ENCODE data around the gene SLC12A8.

SLC12A8 gene

DNA sequence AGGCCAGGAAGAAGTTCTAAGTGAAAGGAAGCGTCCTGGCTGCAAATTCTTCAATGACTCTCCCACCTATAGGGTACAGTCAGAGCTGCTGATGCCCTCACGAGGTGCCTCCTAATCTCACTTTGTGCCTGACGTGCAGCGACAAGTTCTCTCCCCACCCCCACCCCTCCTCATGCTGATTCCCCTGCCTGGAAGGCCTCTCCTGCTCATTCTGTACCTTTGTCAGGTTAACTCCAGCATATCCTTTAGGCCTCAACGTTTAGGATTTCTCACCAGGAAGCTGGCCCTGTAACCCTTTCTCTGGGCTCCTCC is 25.0 kb downstream of the SLC12A8 start:
- DNase-seq (ENCODE audit: low read depth, low spot score): no peak

GRCh38 chr3:125186800-125187598 is 25.5 kb downstream of the SLC12A8 start:
- DNase-seq (ENCODE audit: low read depth, low spot score): no peak

DNA sequence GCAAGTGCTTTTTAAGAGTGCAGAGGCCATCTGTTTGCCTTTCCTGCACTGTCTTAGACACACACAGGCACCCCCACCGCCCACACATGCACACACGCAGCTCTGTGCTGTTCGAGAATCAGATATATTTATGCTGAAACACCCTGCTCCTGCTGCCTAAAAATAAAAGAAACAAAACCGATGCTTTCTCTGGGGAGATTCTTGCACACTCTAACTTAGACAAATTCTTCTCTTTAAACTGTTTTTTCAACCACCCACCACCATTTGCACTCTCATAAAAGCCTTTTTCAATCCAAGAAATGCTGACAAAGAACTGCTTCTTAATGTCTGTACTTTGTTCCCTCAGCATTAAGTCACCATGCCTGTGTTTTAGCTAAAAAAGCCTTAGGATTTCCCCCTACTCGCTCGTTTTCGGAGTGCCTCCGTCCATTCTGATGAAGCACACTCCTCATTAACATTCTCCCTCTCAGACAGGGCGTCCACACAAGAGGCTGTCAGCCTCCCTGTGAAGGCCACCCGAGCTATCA is 26.2 kb downstream of the SLC12A8 start:
- DNase-seq (ENCODE audit: low read depth, low spot score): no peak

GRCh38 chr3:125185805-125186204 is 26.7 kb downstream of the SLC12A8 start:
- DNase-seq (ENCODE audit: low read depth, low spot score): no peak

DNA sequence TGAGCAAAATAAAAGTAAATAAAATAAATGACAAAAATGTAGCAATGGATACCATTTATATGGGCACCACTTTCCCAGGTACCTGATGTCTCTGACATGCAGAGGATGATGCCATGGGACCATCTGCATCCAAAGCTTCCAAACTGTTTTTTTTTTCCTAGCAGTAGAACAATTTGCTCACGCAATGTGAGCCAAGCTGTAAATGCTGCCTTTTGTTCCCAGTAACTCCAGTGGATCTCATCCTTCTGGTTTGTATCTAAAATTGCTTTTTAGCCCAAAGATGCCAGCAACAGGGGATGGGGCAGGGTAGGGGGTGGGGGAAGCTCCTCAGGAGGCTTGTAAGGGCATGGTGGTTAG is 32.7 kb downstream of the SLC12A8 start:
- no peak for DNase-seq (ENCODE audit: low read depth, low spot score)

- DNase-seq (ENCODE audit: low read depth, low spot score): no peak
Observed at GRCh38 chr3:125179143-125179883, 33.2 kb downstream of the SLC12A8 start.

DNA sequence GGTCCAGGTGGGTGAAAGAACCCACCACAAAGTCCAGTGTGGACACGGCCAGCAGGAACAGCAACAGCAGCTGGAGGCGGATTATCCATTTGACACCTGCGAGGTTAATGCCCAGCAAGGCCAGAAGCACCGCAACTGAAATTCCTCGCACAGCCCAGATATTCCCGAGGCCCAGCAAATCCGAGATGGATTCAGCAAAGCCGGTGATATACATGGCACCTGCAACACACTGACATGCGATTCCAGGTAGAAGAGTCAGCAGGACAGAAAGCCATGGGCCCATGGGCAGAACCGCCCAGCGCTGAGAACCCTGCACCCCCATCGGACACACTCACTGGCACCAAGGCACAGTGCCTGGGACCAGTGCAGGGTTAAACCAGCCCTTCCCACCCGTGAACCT is 34.8 kb downstream of the SLC12A8 start:
- DNase-seq (ENCODE audit: low read depth, low spot score): no peak

DNA sequence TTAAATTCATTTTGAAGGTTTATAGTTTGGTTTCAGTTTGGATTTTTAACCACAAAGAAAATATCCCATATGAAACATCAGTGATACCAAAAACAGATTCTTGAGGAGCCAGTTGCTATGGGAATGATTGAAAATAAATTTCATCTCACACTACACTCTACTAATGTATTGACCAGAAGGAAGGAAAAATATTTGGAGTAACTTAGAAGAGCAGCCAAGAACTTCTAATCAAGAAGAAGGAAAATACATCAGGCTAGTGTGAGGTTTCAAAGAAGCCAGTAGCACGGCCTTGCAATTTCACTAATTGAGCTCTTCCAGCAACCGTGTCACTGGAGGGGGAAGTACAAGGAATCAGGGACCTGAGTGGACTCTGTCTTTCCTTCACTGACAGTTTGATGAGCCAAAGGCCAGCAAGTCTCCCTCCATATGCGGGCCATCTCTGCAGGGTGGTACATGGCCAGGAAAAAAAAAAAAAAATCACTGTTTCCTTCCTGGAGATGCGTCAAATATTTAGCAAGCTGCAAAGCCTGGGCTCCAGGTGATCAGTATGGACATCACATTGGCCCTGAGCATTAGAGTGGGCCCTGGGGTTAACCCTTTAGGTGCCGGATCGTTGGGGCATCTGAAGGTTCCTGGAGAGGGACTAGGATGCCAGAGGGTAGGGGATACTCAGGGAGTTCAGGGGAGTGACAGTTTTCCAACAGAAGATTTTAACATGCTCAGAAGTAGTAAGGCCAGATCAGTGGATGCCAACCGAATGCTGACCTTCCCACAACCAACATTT is 37.1 kb downstream of the SLC12A8 start:
- DNase-seq (ENCODE audit: low read depth, low spot score): no peak

- no peak for DNase-seq (ENCODE audit: low read depth, low spot score)
Observed at GRCh38 chr3:125172346-125172745, 40.2 kb downstream of the SLC12A8 start.

DNA sequence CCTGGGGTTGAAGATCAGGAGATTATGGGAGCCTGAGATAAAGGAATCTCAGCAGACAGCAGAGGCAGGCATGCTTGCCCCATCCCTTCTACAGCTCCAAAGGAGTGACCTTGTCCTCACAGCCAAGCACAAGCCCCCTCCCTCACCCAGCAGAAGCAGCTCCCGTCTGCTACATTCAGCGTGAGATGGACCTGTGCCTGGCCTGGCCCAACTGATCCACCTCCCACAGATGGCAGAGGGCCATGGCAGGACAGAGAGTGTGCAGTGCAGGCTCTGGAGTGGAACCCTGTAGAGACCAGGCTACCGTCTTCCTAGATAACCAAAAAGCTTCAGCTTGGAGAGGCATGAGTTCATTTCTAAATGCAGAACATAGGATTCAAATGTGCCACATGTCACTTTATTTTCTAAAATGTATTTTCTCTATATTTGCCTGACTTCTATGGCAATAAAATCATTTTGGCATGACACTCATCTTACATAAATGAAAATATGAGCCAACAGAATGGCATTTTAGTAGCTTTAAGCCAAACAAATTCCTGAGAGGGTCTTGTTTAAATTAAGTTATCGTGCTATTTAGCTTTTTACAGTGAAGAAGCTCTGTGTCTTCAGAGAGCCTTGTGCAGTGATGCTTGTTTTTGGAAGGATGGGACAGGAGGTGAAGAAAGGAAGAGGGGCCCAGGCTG is 43.7 kb downstream of the SLC12A8 start:
- DNase-seq (ENCODE audit: low read depth, low spot score): no peak

DNA sequence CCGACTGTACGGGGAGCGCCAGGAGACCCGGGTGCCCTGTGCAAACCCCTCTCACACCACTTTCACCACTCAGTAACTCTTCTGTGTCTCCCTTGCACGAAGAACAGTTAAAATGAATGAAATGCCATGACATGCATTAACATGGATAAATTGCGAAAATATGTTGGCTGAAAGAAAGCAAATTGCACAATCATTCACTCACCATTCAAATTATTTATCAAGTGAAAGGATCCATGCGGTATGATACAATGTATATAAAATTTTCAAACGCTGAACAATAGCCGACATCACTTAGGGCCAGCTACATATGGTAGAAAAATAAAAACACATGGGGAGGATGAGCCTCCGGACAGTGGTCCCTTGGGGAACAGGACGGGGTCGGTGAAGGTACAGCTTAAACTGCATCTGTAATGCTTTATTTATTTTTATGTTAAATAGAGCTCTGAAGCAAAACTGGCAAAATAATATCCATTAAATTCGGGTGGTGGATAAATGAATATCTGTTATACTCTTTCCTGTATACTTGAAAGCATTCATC is 45.9 kb downstream of the SLC12A8 start:
- no peak for DNase-seq (ENCODE audit: low read depth, low spot score)

- DNase-seq (ENCODE audit: low read depth, low spot score): no peak
Observed at GRCh38 chr3:125165948-125166553, 46.5 kb downstream of the SLC12A8 start.

DNA sequence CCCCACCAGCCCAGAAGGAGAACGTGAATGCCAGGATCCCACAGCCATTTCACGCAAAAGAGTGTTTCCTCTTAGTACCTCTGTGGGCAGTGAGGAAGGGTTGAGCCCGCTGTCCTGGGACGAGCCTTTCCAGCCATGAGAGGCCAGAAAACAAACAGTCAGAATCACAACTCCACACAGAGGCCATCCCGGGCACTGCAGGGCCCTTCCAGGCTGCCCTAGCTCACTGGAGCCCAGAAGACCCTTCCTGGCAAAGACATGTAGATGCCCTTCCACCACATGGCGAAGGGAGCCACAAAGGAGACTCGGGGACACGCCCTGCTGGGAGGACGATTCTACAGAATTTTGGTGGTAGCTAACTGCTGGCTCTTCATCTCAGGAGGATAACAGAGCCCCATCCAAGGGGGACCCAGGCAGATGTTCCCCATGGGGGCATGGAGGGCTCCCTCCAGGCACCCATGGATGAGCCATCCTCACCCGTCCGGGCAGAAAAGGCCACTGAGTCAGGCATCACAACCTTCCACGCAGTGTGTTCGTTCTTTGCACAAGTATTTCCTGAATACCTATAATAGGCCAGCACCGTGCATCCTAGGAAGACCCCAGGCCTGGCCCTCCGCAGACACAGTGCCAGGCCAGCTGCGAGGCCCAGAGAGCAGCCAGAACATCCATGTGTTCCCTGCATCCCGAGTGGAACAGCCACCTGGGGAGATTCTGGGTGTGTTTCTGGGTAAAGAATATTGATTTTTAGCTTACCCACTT is 47.2 kb downstream of the SLC12A8 start:
- DNase-seq (ENCODE audit: low read depth, low spot score): no peak

DNA sequence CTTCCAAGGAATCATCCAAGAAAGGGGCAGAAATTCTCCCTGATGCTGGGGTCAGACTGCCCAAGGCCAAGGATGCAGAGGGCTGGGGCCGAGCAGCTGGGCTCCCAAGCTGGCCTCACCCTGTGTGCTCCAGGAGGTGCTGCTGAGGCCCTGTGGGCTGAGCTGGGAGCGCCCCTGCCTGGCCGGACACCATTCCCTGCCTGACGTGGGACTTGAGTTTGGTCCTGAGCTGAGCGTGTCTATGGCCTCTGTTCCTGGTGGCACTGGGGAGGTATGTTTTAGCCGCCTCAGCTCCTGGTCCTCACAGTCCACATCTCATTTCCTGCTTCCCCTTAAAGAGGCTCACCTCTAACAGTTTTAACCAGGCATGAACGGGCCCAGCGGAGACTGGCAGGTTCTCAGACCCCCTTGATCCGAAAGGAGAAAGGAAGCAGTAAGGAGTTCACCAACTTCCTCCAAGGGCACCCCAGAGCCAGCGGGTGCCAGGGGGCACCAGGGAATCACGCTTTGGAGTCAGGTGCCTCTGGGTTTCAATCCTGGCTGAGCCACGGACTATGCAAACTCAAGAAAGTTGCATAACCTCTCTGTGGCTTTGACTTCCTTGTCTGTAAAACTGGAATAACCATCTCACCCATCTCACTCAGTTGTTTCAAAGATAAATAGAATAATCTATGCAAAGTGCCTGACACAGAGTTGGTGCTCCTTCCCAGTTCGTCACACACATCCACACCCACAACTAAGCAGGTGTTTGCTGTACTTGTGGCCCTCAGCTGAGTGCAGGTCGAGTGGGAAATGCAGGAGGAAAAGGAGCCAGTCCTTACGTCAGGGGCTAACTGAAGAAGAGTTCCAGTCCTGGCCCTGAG is 48.6 kb downstream of the SLC12A8 start:
- no peak for DNase-seq (ENCODE audit: low read depth, low spot score)

DNA sequence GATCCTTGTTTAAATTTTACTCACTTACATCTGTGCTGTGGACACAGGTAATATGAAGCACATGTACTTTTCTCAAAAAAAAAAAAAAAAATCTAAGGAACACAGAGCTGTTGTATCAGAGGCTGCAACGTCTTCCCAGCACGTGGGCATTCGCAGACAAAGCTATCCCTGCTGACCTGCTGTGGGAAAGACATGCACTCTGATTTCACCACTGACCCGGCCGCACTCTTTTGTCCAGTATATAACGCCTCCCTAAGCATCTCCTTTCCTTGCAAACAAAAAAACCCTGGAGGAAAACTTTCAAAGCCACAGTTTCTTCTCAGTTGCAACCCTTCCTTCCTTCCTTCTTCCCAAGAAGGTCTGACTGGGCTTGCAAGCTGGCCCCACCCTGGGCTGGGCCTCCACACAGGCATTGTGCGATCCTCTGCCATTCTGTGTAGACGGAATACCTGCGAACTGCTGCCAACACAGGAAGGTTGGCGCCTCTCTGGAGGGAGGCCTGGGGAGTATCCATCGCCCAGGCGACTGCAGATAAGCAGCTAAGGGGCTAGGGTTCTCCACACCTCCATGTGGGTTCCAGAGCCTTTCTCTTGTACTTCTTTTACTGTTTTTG is 50.8 kb downstream of the SLC12A8 start:
- DNase-seq (ENCODE audit: low read depth, low spot score): no peak

DNA sequence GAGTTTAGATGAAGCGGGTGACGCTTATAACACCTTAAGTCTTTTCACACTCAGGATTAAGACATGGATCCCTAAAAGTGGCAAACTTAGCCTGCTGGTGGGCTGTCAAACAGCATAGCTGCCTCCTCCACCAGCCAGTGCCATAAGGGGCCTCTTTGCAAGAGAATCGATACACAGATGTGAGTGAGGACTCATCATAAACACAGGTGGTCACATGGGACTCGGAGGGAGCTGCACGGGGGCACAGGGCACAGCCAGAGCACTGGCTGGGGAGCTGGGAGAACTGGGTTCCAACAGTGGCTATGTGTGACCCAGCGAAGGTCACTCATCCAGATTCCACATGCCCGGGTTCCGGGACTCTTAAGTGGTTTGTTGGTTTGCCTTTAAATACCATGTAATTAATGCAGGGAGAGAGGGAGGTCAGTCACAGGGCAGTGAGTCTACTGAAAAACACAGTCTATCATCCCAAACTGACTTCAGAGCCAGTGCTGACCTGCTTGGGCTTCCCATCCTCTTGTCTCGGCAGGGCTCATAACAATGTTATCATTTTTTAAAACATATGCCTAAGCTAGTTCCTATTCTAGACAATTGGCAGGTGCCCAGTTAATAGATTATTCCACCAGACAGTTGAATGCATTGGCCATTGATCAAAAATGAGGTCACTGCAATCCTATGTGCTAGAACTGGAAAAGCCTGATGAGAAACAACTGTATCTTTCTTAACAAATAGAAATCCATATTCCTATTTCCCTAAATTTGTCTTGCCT is 51.8 kb downstream of the SLC12A8 start:
- no peak for DNase-seq (ENCODE audit: low read depth, low spot score)

- DNase-seq (ENCODE audit: low read depth, low spot score): no peak
Observed at GRCh38 chr3:125157183-125157582, 55.4 kb downstream of the SLC12A8 start.

DNA sequence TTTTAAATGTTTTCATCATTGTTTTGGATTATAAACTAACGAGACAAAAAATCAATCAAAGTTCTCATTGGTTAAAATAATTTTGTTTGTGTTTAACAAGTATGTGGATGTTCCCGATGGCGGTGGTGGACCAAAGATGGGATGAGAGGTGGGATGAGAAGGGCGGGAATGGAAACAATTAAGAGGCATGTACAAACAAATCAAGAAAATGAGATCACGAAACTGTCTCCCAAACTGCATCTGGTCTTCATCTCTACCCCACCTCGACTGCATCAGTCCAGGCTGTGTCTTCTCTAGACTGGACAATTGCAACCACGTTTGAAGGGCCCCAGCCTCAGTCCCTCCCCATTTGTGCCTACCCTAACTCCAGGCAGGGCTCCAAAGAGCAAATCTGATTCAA is 56.1 kb downstream of the SLC12A8 start:
- no peak for DNase-seq (ENCODE audit: low read depth, low spot score)

Measured in activated naive CD8-positive, alpha-beta T cell treated with anti-CD3 and anti-CD28 coated beads, Interleukin-2, amount 50 U/mL, for 16 hours (primary cell).